MM.1S (cell line): ENCODE results near the gene INCA1.

Experiments used
- EZH2 ChIP-seq: fragments of 300-600 bp; sonication (generic); optimal IDR thresholded peaks from 2 replicates; pipeline ENCODE3; 2017; ENCODE audit warnings: low read depth, mild to moderate bottlenecking, antibody characterized with exemption, low read length, mixed read lengths
- TF ChIP-seq, protein P1 (sequence below): fragments of 300-600 bp; sonication (generic); IDR thresholded peaks from 2 replicates; pipeline ENCODE4 v1.5.1; 2016; ENCODE audit warnings: antibody characterized with exemption, low read length, mixed read lengths

- TF ChIP-seq, protein P1, sequence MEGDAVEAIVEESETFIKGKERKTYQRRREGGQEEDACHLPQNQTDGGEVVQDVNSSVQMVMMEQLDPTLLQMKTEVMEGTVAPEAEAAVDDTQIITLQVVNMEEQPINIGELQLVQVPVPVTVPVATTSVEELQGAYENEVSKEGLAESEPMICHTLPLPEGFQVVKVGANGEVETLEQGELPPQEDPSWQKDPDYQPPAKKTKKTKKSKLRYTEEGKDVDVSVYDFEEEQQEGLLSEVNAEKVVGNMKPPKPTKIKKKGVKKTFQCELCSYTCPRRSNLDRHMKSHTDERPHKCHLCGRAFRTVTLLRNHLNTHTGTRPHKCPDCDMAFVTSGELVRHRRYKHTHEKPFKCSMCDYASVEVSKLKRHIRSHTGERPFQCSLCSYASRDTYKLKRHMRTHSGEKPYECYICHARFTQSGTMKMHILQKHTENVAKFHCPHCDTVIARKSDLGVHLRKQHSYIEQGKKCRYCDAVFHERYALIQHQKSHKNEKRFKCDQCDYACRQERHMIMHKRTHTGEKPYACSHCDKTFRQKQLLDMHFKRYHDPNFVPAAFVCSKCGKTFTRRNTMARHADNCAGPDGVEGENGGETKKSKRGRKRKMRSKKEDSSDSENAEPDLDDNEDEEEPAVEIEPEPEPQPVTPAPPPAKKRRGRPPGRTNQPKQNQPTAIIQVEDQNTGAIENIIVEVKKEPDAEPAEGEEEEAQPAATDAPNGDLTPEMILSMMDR, result no peak
- TF ChIP-seq EZH2, result no peak
These were observed 36.2 kb upstream of the INCA1 start for GRCh38 chr17:5033352-5034015.
